D721Med (cell line): ENCODE data around the gene PRKD2.

ENCODE experiments used
- DNase-seq: peaks from one replicate; pipeline ENCODE4 v3.0.0; 2011; ENCODE audit warnings: low spot score; ENCODE audit not compliant: insufficient read length
- FAIRE-seq: peaks from 2 replicates; lab custom pipeline; 2011; peaks lifted over from hg19 to GRCh38; lab: Jason Lieb, UNC
- CTCF ChIP-seq: IDR thresholded peaks from 2 replicates; pipeline ENCODE4 v1.5.1; 2012; ENCODE audit warnings: mild to moderate bottlenecking, control low read depth; ENCODE audit not compliant: insufficient read depth; ENCODE audit errors: missing control alignments

Gene PRKD2

GRCh38 chr19:46637224-46637623 is 79.7 kb downstream of the PRKD2 start:
- FAIRE-seq (no peak), DNase-seq (no peak)
- no peak for TF ChIP-seq CTCF

- no peak for TF ChIP-seq CTCF
- FAIRE-seq (no peak), DNase-seq (no peak)
Observed at GRCh38 chr19:46635920-46636761, 80.8 kb downstream of the PRKD2 start, which contains the start of gene GNG8. Gene GNG8 (minus strand): TSS chr19:46636202. CDS start chr19:46634682, 1,520 bp downstream.

GRCh38 chr19:46634656-46635218 is 82.2 kb downstream of the PRKD2 start:
- FAIRE-seq (no peak), DNase-seq (no peak)
- no peak for TF ChIP-seq CTCF

- DNase-seq (peak; percentile 79), FAIRE-seq (no peak)
- TF ChIP-seq CTCF = no peak
Observed at GRCh38 chr19:46634045-46634655, 82.8 kb downstream of the PRKD2 start.

GRCh38 chr19:46633130-46633529 is 83.8 kb downstream of the PRKD2 start:
- no peak for TF ChIP-seq CTCF
- DNase-seq = no peak
- no peak for FAIRE-seq

GRCh38 chr19:46631481-46631880 is 85.4 kb downstream of the PRKD2 start:
- no peak for DNase-seq
- no peak for FAIRE-seq
- no peak for TF ChIP-seq CTCF
